Testis (tissue), 3 donors: ENCODE data around the gene CCDC146. TPM values are rescaled to one million over a fixed set of nuclear protein-coding genes. Genes with fewer than 3 reads are reported as not detected.

ENCODE experiments used
- DNase-seq: peaks from one replicate; pipeline ENCODE4 v3.0.0-alpha.2; 2019
- H3K27ac ChIP-seq, 2 donors: fragments of 200-600 bp; sonication (generic); one replicate each; pipeline ENCODE4 v1.5.1; 2019
- H3K27me3 ChIP-seq: fragments of 200-600 bp; sonication (generic); one replicate; pipeline ENCODE4 v1.5.1; 2019
- H3K36me3 ChIP-seq: fragments of 200-600 bp; sonication (generic); one replicate; pipeline ENCODE4 v1.5.1; 2017; ENCODE audit warnings: low read depth; ENCODE audit errors: missing control alignments
- H3K4me1 ChIP-seq: fragments of 200-600 bp; sonication (generic); one replicate; pipeline ENCODE4 v1.5.1; 2019
- H3K4me3 ChIP-seq, 2 donors: fragments of 200-600 bp; sonication (generic); one replicate each; pipeline ENCODE4 v1.5.1; 2017 to 2019
- H3K9me3 ChIP-seq: fragments of 200-600 bp; sonication (generic); one replicate; pipeline ENCODE4 v1.5.1; 2017
- POLR2A ChIP-seq: fragments of 450-650 bp; IDR thresholded peaks from one replicate; pipeline ENCODE4 v1.6.1; 2017; ENCODE audit warnings: antibody characterized with exemption, mild to moderate bottlenecking, moderate library complexity
- WGBS, 2 donors: methylation state at CpG; one replicate each; pipeline ENCODE4 v1.1.5; 2018; 5-methylcytosine and 5-hydroxymethylcytosine counted together
- intact Hi-C: fragments of 100-400 bp; cut with DNase I; formaldehyde crosslinking; loops from one replicate; pipeline ENCODE4 v1.15.1; 2023; ENCODE audit warnings: low total_unique reads
- polyA plus RNA-seq: library from polyadenylated mRNA; stranded (reverse); fragments of 350-450 nt; fragmentation: Illumina TruSeq; extraction: RNeasy Lipid Tissue Mini Kit (QIAGEN cat#74804); gene quantifications from one replicate; pipeline ENCODE4 v1.2.3, GENCODE V29; 2014; ENCODE audit warnings: low read depth, low replicate concordance; ENCODE audit not compliant: insufficient read depth
- total RNA-seq, 2 donors: library from RNA; depleted of rRNA; stranded (reverse); fragments of >200 nt; gene quantifications; one replicate each; pipeline ENCODE4 v1.2.3, GENCODE V29; 2016
- TF ChIP-seq, protein P1 (sequence below), 3 experiments: fragments of 450-650 bp in 2 of 3; fragments of 200-600 bp in 1 of 3; sonication (generic) in 1 of 3; IDR thresholded peaks; one replicate each; pipeline ENCODE4 v1.5.1; 2016 to 2019; ENCODE audit warnings: antibody characterized with exemption in 3 of 3, mild to moderate bottlenecking in 2 of 3, moderate library complexity in 1 of 3

The CCDC146 gene
- total and polyA plus RNA-seq, 3 donors from 2014 or later, result 20.9 to 35.7 (median 34.3) TPM

DNA sequence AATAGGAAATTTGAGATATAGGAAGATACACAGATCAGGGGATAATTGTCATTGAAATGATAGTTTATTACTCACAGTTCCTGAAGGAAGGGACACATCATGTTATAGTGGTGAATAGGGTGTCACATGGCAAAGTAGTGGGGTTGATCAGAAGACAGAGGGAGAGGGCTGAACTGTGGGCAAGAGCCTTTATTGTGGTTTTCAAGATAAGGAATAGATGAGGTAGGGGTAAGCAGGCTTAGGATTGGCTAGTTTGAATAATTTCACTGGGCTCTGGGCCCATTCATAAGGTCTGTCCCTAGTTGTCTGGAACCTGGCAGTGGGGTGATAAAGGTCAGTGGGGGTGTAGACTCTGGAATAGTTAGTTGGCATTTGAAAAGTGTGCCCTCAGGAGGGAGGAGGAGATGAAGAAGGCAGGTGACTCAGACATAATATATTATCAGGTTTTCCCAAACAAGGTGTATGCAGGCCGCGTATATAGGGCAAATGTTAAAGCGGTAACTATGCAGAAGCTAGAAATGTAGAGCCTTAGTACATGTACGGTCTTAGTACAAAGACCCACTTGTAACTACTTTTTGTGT, 58.7 kb downstream of the CCDC146 start:
- 87 to 95% methylated on average over 4 of the region's 4 CpGs for WGBS, 2 donors
- no peaks in the 10 kb centered on the region for H3K4me1 ChIP-seq
- H3K4me3 ChIP-seq, result no peak overlapping the region
- intact Hi-C loops, result no loop called here
- no peaks in the 10 kb centered on the region for H3K27me3 ChIP-seq
- DNase-seq, result no peak
- no peak overlapping the region for H3K27ac ChIP-seq
- no peaks in the 10 kb centered on the region for H3K36me3 ChIP-seq
- no peaks in the 10 kb centered on the region for H3K9me3 ChIP-seq
- TF ChIP-seq, protein P1, sequence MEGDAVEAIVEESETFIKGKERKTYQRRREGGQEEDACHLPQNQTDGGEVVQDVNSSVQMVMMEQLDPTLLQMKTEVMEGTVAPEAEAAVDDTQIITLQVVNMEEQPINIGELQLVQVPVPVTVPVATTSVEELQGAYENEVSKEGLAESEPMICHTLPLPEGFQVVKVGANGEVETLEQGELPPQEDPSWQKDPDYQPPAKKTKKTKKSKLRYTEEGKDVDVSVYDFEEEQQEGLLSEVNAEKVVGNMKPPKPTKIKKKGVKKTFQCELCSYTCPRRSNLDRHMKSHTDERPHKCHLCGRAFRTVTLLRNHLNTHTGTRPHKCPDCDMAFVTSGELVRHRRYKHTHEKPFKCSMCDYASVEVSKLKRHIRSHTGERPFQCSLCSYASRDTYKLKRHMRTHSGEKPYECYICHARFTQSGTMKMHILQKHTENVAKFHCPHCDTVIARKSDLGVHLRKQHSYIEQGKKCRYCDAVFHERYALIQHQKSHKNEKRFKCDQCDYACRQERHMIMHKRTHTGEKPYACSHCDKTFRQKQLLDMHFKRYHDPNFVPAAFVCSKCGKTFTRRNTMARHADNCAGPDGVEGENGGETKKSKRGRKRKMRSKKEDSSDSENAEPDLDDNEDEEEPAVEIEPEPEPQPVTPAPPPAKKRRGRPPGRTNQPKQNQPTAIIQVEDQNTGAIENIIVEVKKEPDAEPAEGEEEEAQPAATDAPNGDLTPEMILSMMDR (IDR thresholded peaks at IDR 0.05), result no peak
- no peak for TF ChIP-seq POLR2A

DNA sequence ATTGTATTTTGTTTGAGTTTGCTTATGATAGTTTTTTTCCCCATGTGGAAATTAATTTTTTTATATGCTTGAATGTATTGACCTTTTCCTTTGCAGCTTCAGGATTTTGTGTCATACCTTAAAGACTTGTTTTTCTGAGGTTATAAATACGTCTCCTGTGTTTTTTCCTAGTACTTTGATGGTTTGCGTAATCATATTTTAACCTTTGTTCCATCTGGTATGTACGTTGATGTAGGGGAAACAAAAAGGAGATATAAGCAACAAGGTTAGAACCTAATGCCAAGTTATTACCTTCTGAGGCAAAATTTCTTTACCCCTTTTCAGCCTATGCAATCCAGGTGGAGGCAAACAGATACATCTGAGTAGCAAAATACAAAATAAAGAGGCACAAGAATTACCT, 59.3 kb downstream of the CCDC146 start:
- TF ChIP-seq, protein P1 (IDR thresholded peaks at IDR 0.05), result no peak
- TF ChIP-seq POLR2A, result no peak
- intact Hi-C loops, result no loop called here
- Histone ChIP-seq H3K27me3 (no peaks in the 10 kb centered on the region), H3K4me3 (no peak overlapping the region), H3K4me1 (no peaks in the 10 kb centered on the region), H3K36me3 (no peaks in the 10 kb centered on the region), H3K27ac (no peak overlapping the region), H3K9me3 (no peaks in the 10 kb centered on the region)
- no peak for DNase-seq
- whole genome bisulfite sequencing, 2 donors, result 93 to 95% methylated on average over 3 of the region's 3 CpGs

DNA sequence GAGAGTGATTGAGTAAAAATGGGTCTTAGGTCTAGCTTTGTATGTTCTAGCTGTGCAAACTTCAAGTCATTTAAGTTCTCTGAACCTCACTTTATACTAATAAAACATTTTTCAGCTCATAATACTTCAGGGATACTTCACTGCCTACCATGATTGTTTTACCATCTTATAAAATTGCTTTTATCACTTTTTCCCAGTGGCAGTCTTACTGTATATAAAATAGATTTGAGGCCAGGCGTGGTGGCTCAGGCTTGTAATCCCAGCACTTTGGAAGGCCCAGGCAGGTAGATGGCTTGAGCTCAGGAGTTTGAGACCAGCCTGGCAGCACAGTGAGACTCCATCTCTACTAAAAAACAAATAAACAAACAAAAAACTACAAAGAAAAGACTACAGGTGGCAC, 59.8 kb downstream of the CCDC146 start:
- Histone ChIP-seq H3K36me3 (no peaks in the 10 kb centered on the region), H3K27ac (no peak overlapping the region), H3K9me3 (no peaks in the 10 kb centered on the region), H3K4me3 (no peak overlapping the region), H3K27me3 (no peaks in the 10 kb centered on the region), H3K4me1 (no peaks in the 10 kb centered on the region)
- intact Hi-C loops, result no loop called here
- DNase-seq, result no peak
- WGBS, 2 donors, result 96 to 100% methylated on average over 1 of the region's 1 CpG
- no peak for TF ChIP-seq POLR2A
- TF ChIP-seq, protein P1 (IDR thresholded peaks at IDR 0.05), result no peak

DNA sequence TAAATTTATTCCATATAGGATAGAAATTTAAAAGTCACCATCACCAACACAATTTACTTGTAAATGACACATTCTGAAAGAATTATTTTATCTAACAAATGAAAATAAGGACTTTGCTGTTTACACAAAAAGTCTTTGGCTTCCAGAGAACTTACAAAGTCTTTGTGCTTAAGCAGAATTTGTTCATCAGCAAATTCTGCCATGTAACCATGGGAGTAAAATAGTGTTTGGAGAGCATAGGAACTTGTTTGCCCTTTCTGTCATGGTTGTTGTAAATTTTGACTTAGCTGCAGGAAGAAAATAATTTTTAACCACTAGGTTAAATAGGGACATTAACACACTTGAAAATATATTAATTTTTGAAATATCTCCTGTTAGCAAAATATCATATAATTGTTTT, 62.0 kb downstream of the CCDC146 start:
- Histone ChIP-seq H3K36me3 (no peaks in the 10 kb centered on the region), H3K9me3 (no peaks in the 10 kb centered on the region), H3K27me3 (no peaks in the 10 kb centered on the region), H3K4me3 (no peak overlapping the region), H3K4me1 (no peaks in the 10 kb centered on the region), H3K27ac (no peak overlapping the region)
- no peak for DNase-seq
- intact Hi-C loops, result no loop called here
- TF ChIP-seq, protein P1 (IDR thresholded peaks at IDR 0.05), result no peak
- TF ChIP-seq POLR2A, result no peak

DNA sequence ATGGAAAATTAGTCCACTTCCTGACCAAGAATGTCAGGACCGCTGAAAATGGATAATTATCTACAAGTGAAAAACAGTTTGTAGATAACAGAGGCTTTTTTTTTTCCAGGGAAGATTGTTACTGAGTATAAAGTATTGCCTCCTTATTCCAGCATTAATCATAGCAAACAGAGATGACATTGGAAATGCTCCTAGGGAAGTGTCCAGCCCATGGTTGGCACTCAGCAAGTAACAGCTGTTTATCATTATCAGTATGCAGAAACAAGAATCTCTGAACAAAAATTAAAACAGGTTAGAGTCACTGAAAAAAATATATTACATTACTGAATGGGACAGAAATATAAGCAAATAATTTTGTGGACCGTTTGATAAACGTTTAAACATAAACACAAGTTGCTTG, 62.6 kb downstream of the CCDC146 start:
- H3K9me3 ChIP-seq, result no peaks in the 10 kb centered on the region
- H3K4me1 ChIP-seq, result no peaks in the 10 kb centered on the region
- H3K27ac ChIP-seq, result no peak overlapping the region
- H3K36me3 ChIP-seq, result no peaks in the 10 kb centered on the region
- intact Hi-C loops, result no loop called here
- DNase-seq, result no peak
- WGBS, 2 donors, result 54 to 65% methylated on average over 3 of the region's 3 CpGs
- no peaks in the 10 kb centered on the region for H3K27me3 ChIP-seq
- no peak for TF ChIP-seq POLR2A
- TF ChIP-seq, protein P1 (IDR thresholded peaks at IDR 0.05), result no peak
- H3K4me3 ChIP-seq, result no peak overlapping the region
